Fibroblast of lung (primary cell): ENCODE data around the gene NUB1. TPM values are rescaled to one million over a fixed set of nuclear protein-coding genes. Genes with fewer than 3 reads are reported as not detected.

Source experiments
- DNase-seq, 2 donors: peaks; one replicate each; pipeline versions ENCODE4 v3.0.0 to v3.0.0-alpha.2; 2010; ENCODE audit warnings: low read depth in 2 of 2
- H2AFZ ChIP-seq: 2 replicates; pipeline ENCODE4 v1.5.1; 2012; ENCODE audit warnings: low read length, control low read depth, inconsistent platforms
- H3K27ac ChIP-seq: 2 replicates; pipeline ENCODE4 v1.5.1; 2011; ENCODE audit warnings: low read length, control low read depth; ENCODE audit not compliant: insufficient read depth
- H3K27me3 ChIP-seq: 2 replicates; pipeline ENCODE4 v1.5.1; 2011; ENCODE audit warnings: mild to moderate bottlenecking, low read length; ENCODE audit not compliant: control insufficient read depth, insufficient read depth
- H3K36me3 ChIP-seq: 2 replicates; pipeline ENCODE4 v1.5.1; 2011; ENCODE audit warnings: low read length; ENCODE audit not compliant: control insufficient read depth, insufficient read depth
- H3K4me1 ChIP-seq: 2 replicates; pipeline ENCODE4 v1.5.1; 2011; ENCODE audit warnings: low read length; ENCODE audit not compliant: control insufficient read depth, insufficient read depth; ENCODE audit errors: extremely low read depth
- H3K4me2 ChIP-seq: 2 replicates; pipeline ENCODE4 v1.5.1; 2011; ENCODE audit warnings: low read length, control low read depth; ENCODE audit not compliant: insufficient read depth; ENCODE audit errors: extremely low read depth
- H3K4me3 ChIP-seq, 4 experiments: fragments of 200-600 bp in 1 of 4; sonication (generic) in 1 of 4; replicated peaks in 1 of 4; 2 replicates each; pipeline ENCODE4 v1.5.1; 2011 to 2016; ENCODE audit warnings: low read length in 4 of 4, low read depth in 3 of 4, mild to moderate bottlenecking in 3 of 4, control low read depth in 2 of 4, inconsistent platforms in 1 of 4, mixed read lengths in 1 of 4; ENCODE audit not compliant: insufficient read depth in 1 of 4; ENCODE audit errors: control extremely low read depth in 1 of 4
- H3K79me2 ChIP-seq: 2 replicates; pipeline ENCODE4 v1.5.1; 2012; ENCODE audit warnings: mild to moderate bottlenecking, low read length, inconsistent platforms; ENCODE audit not compliant: control insufficient read depth, insufficient read depth
- H3K9ac ChIP-seq: 2 replicates; pipeline ENCODE4 v1.5.1; 2011; ENCODE audit warnings: mild to moderate bottlenecking, low read length, control low read depth; ENCODE audit not compliant: insufficient read depth
- H3K9me3 ChIP-seq: 2 replicates; pipeline ENCODE4 v1.5.1; 2012; ENCODE audit warnings: low read depth, low read length; ENCODE audit not compliant: control insufficient read depth, insufficient read depth
- H4K20me1 ChIP-seq: 2 replicates; pipeline ENCODE4 v1.5.1; 2011; ENCODE audit warnings: low read length; ENCODE audit not compliant: control insufficient read depth, insufficient read depth; ENCODE audit errors: extremely low read depth
- CTCF ChIP-seq, 2 donors: IDR thresholded peaks in 1 of 2; conservative IDR thresholded peaks in 1 of 2; 1 replicate in 1 of 2; 2 replicates in 1 of 2; pipeline ENCODE4 v1.5.1; 2011 to 2012; ENCODE audit warnings: low read length in 2 of 2, control low read depth in 1 of 2, inconsistent platforms in 1 of 2, low read depth in 1 of 2, mild to moderate bottlenecking in 1 of 2
- EZH2 ChIP-seq: IDR thresholded peaks from 2 replicates; pipeline ENCODE4 v1.5.1; 2012; ENCODE audit warnings: low read length, control low read depth, mild to moderate bottlenecking; ENCODE audit errors: missing control alignments
- polyA plus RNA-seq, 2 donors: library from polyadenylated mRNA; depleted of rRNA in 1 of 2; stranded (reverse) in 1 of 2; unstranded in 1 of 2; fragments of >200 nt; gene quantifications; 2 replicates each; pipeline ENCODE4 v1.2.1, GENCODE V29; 2011 to 2012; ENCODE audit warnings: missing spikeins in 1 of 2
- total RNA-seq: library from RNA; depleted of rRNA; stranded (reverse); fragments of >200 nt; gene quantifications from 2 replicates; pipeline ENCODE4 v1.2.1, GENCODE V29; 2014

Gene NUB1
- total and polyA plus RNA-seq, 2 donors (not counting 1 experiment from before 2014, with no cell fraction given), result 44.4 to 77.7 TPM

- Histone ChIP-seq H3K27me3 (peaks cover 7% of the 10 kb centered on the region), H3K4me2 (no peak overlapping the region), H2AFZ (no peak overlapping the region), H3K27ac (no peak overlapping the region), H3K36me3 (no peaks in the 10 kb centered on the region), H4K20me1 (no peaks in the 10 kb centered on the region), H3K9ac (no peak overlapping the region), H3K4me3 (no peak overlapping the region), H3K4me1 (no peaks in the 10 kb centered on the region), H3K9me3 (no peaks in the 10 kb centered on the region), H3K79me2 (no peaks in the 10 kb centered on the region)
- TF ChIP-seq EZH2 (no peak), CTCF (conservative IDR thresholded peaks at IDR 0.05 in 1 of 2, IDR thresholded peaks at IDR 0.05 in 1 of 2; ENCODE audit: low read depth in 1 of 2, low read length in 2 of 2) (no peak)
- DNase-seq, result no peak
These were observed 51.7 kb downstream of the NUB1 start for GRCh38 chr7:151393031-151393977.

- no peak overlapping the region for H3K4me2 ChIP-seq
- no peaks in the 10 kb centered on the region for H3K36me3 ChIP-seq
- H3K79me2 ChIP-seq, result no peaks in the 10 kb centered on the region
- no peaks in the 10 kb centered on the region for H3K4me1 ChIP-seq
- no peaks in the 10 kb centered on the region for H3K9me3 ChIP-seq
- H3K27me3 ChIP-seq, result peaks cover 6% of the 10 kb centered on the region
- DNase-seq, result no peak
- no peak overlapping the region for H3K9ac ChIP-seq
- TF ChIP-seq EZH2 (no peak), CTCF (conservative IDR thresholded peaks at IDR 0.05 in 1 of 2, IDR thresholded peaks at IDR 0.05 in 1 of 2; ENCODE audit: low read depth in 1 of 2, low read length in 2 of 2) (no peak)
- no peak overlapping the region for H3K4me3 ChIP-seq
- no peak overlapping the region for H3K27ac ChIP-seq
- H2AFZ ChIP-seq, result no peak overlapping the region
- no peaks in the 10 kb centered on the region for H4K20me1 ChIP-seq
These were observed 52.7 kb downstream of the NUB1 start for GRCh38 chr7:151394076-151395035.

- Histone ChIP-seq H3K27ac (no peak overlapping the region), H4K20me1 (no peaks in the 10 kb centered on the region)
These were observed 53.4 kb downstream of the NUB1 start for GRCh38 chr7:151395036-151395367.

More at GRCh38 chr7:151395036-151395367, 53.4 kb downstream of the NUB1 start:
- Histone ChIP-seq H3K27me3 (no peaks in the 10 kb centered on the region), H3K36me3 (no peaks in the 10 kb centered on the region), H3K4me2 (no peak overlapping the region), H2AFZ (no peak overlapping the region), H3K9me3 (no peaks in the 10 kb centered on the region), H3K4me3 (no peak overlapping the region), H3K9ac (no peak overlapping the region), H3K79me2 (no peaks in the 10 kb centered on the region), H3K4me1 (no peaks in the 10 kb centered on the region)
- no peak for TF ChIP-seq EZH2
- TF ChIP-seq CTCF (conservative IDR thresholded peaks at IDR 0.05 in 1 of 2, IDR thresholded peaks at IDR 0.05 in 1 of 2; ENCODE audit: low read depth in 1 of 2, low read length in 2 of 2), result no peak
- DNase-seq, result no peak
